Psoas muscle (tissue), 8 donors: Measurements from ENCODE around the gene CELF1. TPM values are rescaled to one million over a fixed set of nuclear protein-coding genes. Genes with fewer than 3 reads are reported as not detected.
A peak's percentile ranks its signal among the peaks of the same experiment; 100 is the strongest.
"Not testable (repeated sequence)": the region's sequence is repeated elsewhere in the genome, so short reads cannot be mapped to it uniquely, and the experiment has no call there.

Experiments
- ATAC-seq, 4 donors: fragments of 200-7000 bp; cut with Tn5 transposase; one replicate each; pipeline ENCODE4 v1.9.1; 2020; ENCODE audit warnings: moderate library complexity in 3 of 4, mild to moderate bottlenecking in 2 of 4
- DNase-seq, 2 donors: peaks; one replicate each; pipeline ENCODE4 v3.0.0-alpha.2; 2020
- H3K27ac ChIP-seq: fragments of 200-600 bp; one replicate; pipeline ENCODE4 v1.8.0; 2022
- H3K27me3 ChIP-seq, 3 donors: fragments of 200-600 bp in 1 of 3; one replicate each; pipeline versions ENCODE4 v1.6.1 to v1.8.0; 2013 to 2022; ENCODE audit warnings: low read length in 2 of 3, mild to moderate bottlenecking in 2 of 3, moderate library complexity in 1 of 3; ENCODE audit not compliant: insufficient read depth in 3 of 3
- H3K36me3 ChIP-seq, 2 donors: fragments of 200-600 bp in 1 of 2; one replicate each; pipeline versions ENCODE4 v1.6.1 to v1.8.0; 2013 to 2022; ENCODE audit warnings: low read depth in 1 of 2, mild to moderate bottlenecking in 1 of 2, moderate library complexity in 1 of 2; ENCODE audit not compliant: insufficient read depth in 1 of 2
- H3K4me1 ChIP-seq: fragments of 200-600 bp; one replicate; pipeline ENCODE4 v1.8.0; 2022
- H3K4me3 ChIP-seq: fragments of 200-600 bp; one replicate; pipeline ENCODE4 v1.8.0; 2022; ENCODE audit warnings: mild to moderate bottlenecking
- H3K9me3 ChIP-seq: fragments of 200-600 bp; one replicate; pipeline ENCODE4 v1.8.0; 2022
- CTCF ChIP-seq: fragments of 200-600 bp; IDR thresholded peaks from one replicate; pipeline ENCODE4 v1.8.0; 2022; ENCODE audit warnings: antibody characterized with exemption
- WGBS, 3 donors: extraction: QIAGEN DNeasy Blood & Tissue Kit; methylation state at CpG; one replicate each; pipeline versions ENCODE4 v1.1.6 to v1.1.7; 2013; 5-methylcytosine and 5-hydroxymethylcytosine counted together
- intact Hi-C, 2 donors: fragments of 100-400 bp; cut with DNase I; formaldehyde crosslinking; loops; one replicate each; pipeline versions ENCODE4 v1.11.0 to v1.14.2; 2022
- polyA plus RNA-seq, 3 donors: library from polyadenylated mRNA; stranded (reverse); fragments of 200-250 nt; gene quantifications; one replicate each; pipeline ENCODE4 v1.2.3, GENCODE V29; 2013
- total RNA-seq, 4 donors: library from RNA; stranded (reverse); fragmentation: NEBNext Ultra II Directional in 2 of 4; extraction: Animal tissue kit (Norgen Biotek cat#: 25700) in 2 of 4; gene quantifications; one replicate each; pipeline versions ENCODE4 v1.2.1 to v1.2.4, GENCODE V29; 2021 to 2023
- donor health status: healthy with polysubstance abuse.
- donor health status: DM: no; HTN: no; CAD: no; lungs with moderate emphysema.
- donor health status: Bipolar disorder and iron deficiency.
- donor health status: healthy.
- donor health status: DM: yes; HTN: yes; CAD: no.
- donor health status: DM: no; HTN: no; CAD: no.
- donor health status: DM: no; HTN: no; CAD: no.
- donor health status: DM: yes; HTN: yes; CAD: no.

Gene CELF1
- total and polyA plus RNA-seq, 7 donors = 40.1 to 193 (median 112) TPM

- no peaks in the 10 kb centered on the region for H3K36me3 ChIP-seq
- peaks cover 14% of the 10 kb centered on the region for H3K4me1 ChIP-seq
- no peak for TF ChIP-seq CTCF
- intact Hi-C loops = no loop called here
- 27 to 46% (median 34%) methylated on average over 2 of the region's 2 CpGs for WGBS, 3 donors
- H3K27me3 ChIP-seq = no peaks in the 10 kb centered on the region
- ATAC-seq (peak; percentile 23 to 53 (median 34)), DNase-seq (no peak)
- no peak overlapping the region for H3K4me3 ChIP-seq
- H3K9me3 ChIP-seq = no peaks in the 10 kb centered on the region
- H3K27ac ChIP-seq = peak overlapping the region; percentile 46
Measured at GRCh38 chr11:47560426-47560825, 7.5 kb upstream of the CELF1 start.

- H3K27ac ChIP-seq = no peak overlapping the region
- no peak overlapping the region for H3K4me3 ChIP-seq
- intact Hi-C loops = no loop called here
- 96 to 100% (median 100%) methylated on average over 1 of the region's 1 CpG for WGBS, 3 donors
- H3K36me3 ChIP-seq = no peaks in the 10 kb centered on the region
- no peak for TF ChIP-seq CTCF
- ATAC-seq (no peak), DNase-seq (no peak)
- H3K27me3 ChIP-seq = no peaks in the 10 kb centered on the region
- no peaks in the 10 kb centered on the region for H3K9me3 ChIP-seq
- peaks cover 18% of the 10 kb centered on the region for H3K4me1 ChIP-seq
Measured at GRCh38 chr11:47558695-47559094, 5.8 kb upstream of the CELF1 start.

- intact Hi-C loops, DNase-seq, ATAC-seq, H3K4me3 ChIP-seq, H3K36me3 ChIP-seq, H3K9me3 ChIP-seq, H3K27ac ChIP-seq, H3K27me3 ChIP-seq: not testable (repeated sequence)
- WGBS, 3 donors = 97% methylated on average over 10 to 12 of the region's 12 CpGs
- peaks cover 18% of the 10 kb centered on the region for H3K4me1 ChIP-seq
Measured at GRCh38 chr11:47557004-47557403, 4.1 kb upstream of the CELF1 start.

- intact Hi-C loops = loop anchor here (5.0 kb wide), 1 partner anchor 36 kb away; no protein-coding TSS in a partner anchor
- Histone ChIP-seq H3K9me3 (no peaks in the 10 kb centered on the region), H3K27me3 (no peaks in the 10 kb centered on the region), H3K4me3 (peak overlapping the region; percentile 81), H3K27ac (peak overlapping the region; percentile 98), H3K36me3 (peaks cover 0 to 4% of the 10 kb centered on the region in 2 donors), H3K4me1 (peaks cover 35% of the 10 kb centered on the region)
- 4 to 10% (median 8%) methylated on average over 9 of the region's 9 CpGs for WGBS, 3 donors
- TF ChIP-seq CTCF = no peak
- DNase-seq = no peak
- ATAC-seq = peak in 2 of 4 donors; percentile 7 to 16
Measured at GRCh38 chr11:47553406-47553743, 443 bp upstream of the CELF1 start.

GRCh38 chr11:47552056-47552565 lies 821 bp downstream of the CELF1 start:
- Histone ChIP-seq H3K27me3 (no peaks in the 10 kb centered on the region), H3K9me3 (no peaks in the 10 kb centered on the region), H3K4me3 (peak overlapping the region; percentile 81), H3K27ac (peak overlapping the region; percentile 98), H3K4me1 (peaks cover 48% of the 10 kb centered on the region), H3K36me3 (peaks cover 0 to 4% of the 10 kb centered on the region in 2 donors)
- WGBS, 3 donors = 2 to 4% (median 3%) methylated on average over 22 of the region's 22 CpGs
- DNase-seq = peak in 1 of 2 donors; percentile 34
- intact Hi-C loops = loop anchor here (5.0 kb wide), 1 partner anchor 35 kb away; no protein-coding TSS in a partner anchor
- ATAC-seq = peak; percentile 12 to 42 (median 24)
- no peak for TF ChIP-seq CTCF
